ENCODE data around the gene SPRED1. TPM values are rescaled to one million over a fixed set of nuclear protein-coding genes. Genes with fewer than 3 reads are reported as not detected.

Gene SPRED1
- total RNA-seq, 4 donors from 2014 or later: 77.9 to 92.7 (median 82.6) TPM

DNA sequence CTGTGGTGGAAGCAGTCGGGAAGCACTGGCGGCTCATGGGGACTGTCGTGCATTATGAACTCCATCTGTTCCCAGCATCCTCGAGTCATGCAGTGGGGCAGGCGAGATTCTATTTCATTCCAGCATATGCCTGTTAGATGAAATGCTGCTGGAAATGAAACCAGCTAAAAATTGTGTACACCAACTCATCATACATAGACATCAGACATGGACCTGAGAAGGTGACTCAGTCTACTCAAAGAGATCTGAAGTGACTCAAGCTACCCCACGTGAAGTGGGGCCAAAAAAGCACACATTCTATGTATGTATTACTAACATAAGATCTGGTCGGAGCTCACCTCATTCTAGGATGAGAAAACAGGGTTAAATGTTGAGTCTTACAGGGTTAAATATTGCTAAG lies 153.8 kb downstream of the SPRED1 start:
- Histone ChIP-seq H3K27ac (no peak overlapping the region), H3K9me3 (no peaks in the 10 kb centered on the region), H3K4me3 (replicated peaks in 1 of 3) (no peak overlapping the region), H3K36me3 (no peaks in the 10 kb centered on the region), H3K4me1 (no peaks in the 10 kb centered on the region), H3K27me3 (no peaks in the 10 kb centered on the region)
- DNase-seq: no peak
- TF ChIP-seq, protein P1, sequence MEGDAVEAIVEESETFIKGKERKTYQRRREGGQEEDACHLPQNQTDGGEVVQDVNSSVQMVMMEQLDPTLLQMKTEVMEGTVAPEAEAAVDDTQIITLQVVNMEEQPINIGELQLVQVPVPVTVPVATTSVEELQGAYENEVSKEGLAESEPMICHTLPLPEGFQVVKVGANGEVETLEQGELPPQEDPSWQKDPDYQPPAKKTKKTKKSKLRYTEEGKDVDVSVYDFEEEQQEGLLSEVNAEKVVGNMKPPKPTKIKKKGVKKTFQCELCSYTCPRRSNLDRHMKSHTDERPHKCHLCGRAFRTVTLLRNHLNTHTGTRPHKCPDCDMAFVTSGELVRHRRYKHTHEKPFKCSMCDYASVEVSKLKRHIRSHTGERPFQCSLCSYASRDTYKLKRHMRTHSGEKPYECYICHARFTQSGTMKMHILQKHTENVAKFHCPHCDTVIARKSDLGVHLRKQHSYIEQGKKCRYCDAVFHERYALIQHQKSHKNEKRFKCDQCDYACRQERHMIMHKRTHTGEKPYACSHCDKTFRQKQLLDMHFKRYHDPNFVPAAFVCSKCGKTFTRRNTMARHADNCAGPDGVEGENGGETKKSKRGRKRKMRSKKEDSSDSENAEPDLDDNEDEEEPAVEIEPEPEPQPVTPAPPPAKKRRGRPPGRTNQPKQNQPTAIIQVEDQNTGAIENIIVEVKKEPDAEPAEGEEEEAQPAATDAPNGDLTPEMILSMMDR (IDR thresholded peaks at IDR 0.05): no peak
- no peak for TF ChIP-seq POLR2A (IDR thresholded peaks at IDR 0.05)
- 74 to 81% methylated on average over 7 of the region's 7 CpGs for WGBS, 2 donors
- intact Hi-C loops (cut with DNase I): no loop called here

Other genes starting within 250 kb of the SPRED1 start
- gene FAM98B, start 201.3 kb downstream of the SPRED1 start, total RNA-seq: 10 to 100 TPM in 2 of 4 donors, 1 to 10 TPM in 2; 9.3 to 12.6 (median 10.9) TPM